Upper lobe of right lung (tissue), 1 donor: ENCODE measurements around the gene OSBPL10. TPM values are rescaled to one million over a fixed set of nuclear protein-coding genes. Genes with fewer than 3 reads are reported as not detected.
"Not testable (repeated sequence)": the region's sequence is repeated elsewhere in the genome, so short reads cannot be mapped to it uniquely, and the experiment has no call there.

Experiments used
- ATAC-seq: fragments of 200-7000 bp; cut with Tn5 transposase; one replicate; pipeline ENCODE4 v1.9.1; 2020; ENCODE audit warnings: mild to moderate bottlenecking, moderate library complexity
- DNase-seq: peaks from one replicate; pipeline ENCODE4 v3.0.0-alpha.2; 2020
- H3K27ac ChIP-seq: fragments of 200-600 bp; one replicate; pipeline ENCODE4 v1.8.0; 2022
- H3K27me3 ChIP-seq: fragments of 200-600 bp; one replicate; pipeline ENCODE4 v1.8.0; 2022; ENCODE audit warnings: mild to moderate bottlenecking
- H3K36me3 ChIP-seq: fragments of 200-600 bp; one replicate; pipeline ENCODE4 v1.8.0; 2022
- H3K4me1 ChIP-seq: fragments of 200-600 bp; one replicate; pipeline ENCODE4 v1.8.0; 2022
- H3K4me3 ChIP-seq: fragments of 200-600 bp; one replicate; pipeline ENCODE4 v1.8.0; 2022; ENCODE audit warnings: mild to moderate bottlenecking
- H3K9me3 ChIP-seq: fragments of 200-600 bp; one replicate; pipeline ENCODE4 v1.8.0; 2022
- CTCF ChIP-seq: fragments of 200-600 bp; IDR thresholded peaks from one replicate; pipeline ENCODE4 v1.8.0; 2022; ENCODE audit warnings: antibody characterized with exemption
- intact Hi-C: fragments of 100-400 bp; cut with DNase I; formaldehyde crosslinking; loops from one replicate; pipeline ENCODE4 v1.11.0; 2022
- total RNA-seq: library from RNA; stranded (reverse); fragmentation: NEBNext Ultra II Directional; extraction: Animal tissue kit (Norgen Biotek cat#: 25700); gene quantifications from one replicate; pipeline ENCODE4 v1.2.1, GENCODE V29; 2021
- donor health status: DM: no; HTN: yes; CAD: no; lungs with severe emphysema.

Gene OSBPL10
- total RNA-seq, 1 donor from 2014 or later, result 30.8 TPM

- DNase-seq, result no peak
Observed at GRCh38 chr3:32018757-32019564, 37.9 kb upstream of the OSBPL10 start.

GRCh38 chr3:32017286-32017685 is 36.2 kb upstream of the OSBPL10 start:
- TF ChIP-seq CTCF, result no peak
- intact Hi-C loops, result loop anchor here (5.0 kb wide), 1 partner anchor 130 kb away; no protein-coding TSS in a partner anchor
- peaks cover 3% of the 10 kb centered on the region for H3K4me1 ChIP-seq
- no peak overlapping the region for H3K27ac ChIP-seq
- DNase-seq, result no peak
- ATAC-seq, result no peak
- no peaks in the 10 kb centered on the region for H3K27me3 ChIP-seq
- no peaks in the 10 kb centered on the region for H3K36me3 ChIP-seq
- H3K4me3 ChIP-seq, result no peak overlapping the region
- H3K9me3 ChIP-seq, result no peaks in the 10 kb centered on the region

More at GRCh38 chr3:32018757-32019564, 37.9 kb upstream of the OSBPL10 start:
- TF ChIP-seq CTCF, result peak; percentile 82
- ATAC-seq, result peak; percentile 94
- Histone ChIP-seq H3K4me3 (no peak overlapping the region), H3K36me3 (no peaks in the 10 kb centered on the region), H3K27ac (no peak overlapping the region), H3K27me3 (no peaks in the 10 kb centered on the region), H3K4me1 (peaks cover 3% of the 10 kb centered on the region), H3K9me3 (no peaks in the 10 kb centered on the region)
- intact Hi-C loops, result loop anchor here (5.0 kb wide), 1 partner anchor 128 kb away; no protein-coding TSS in a partner anchor

- intact Hi-C loops, result loop anchor here (5.0 kb wide), 1 partner anchor 132 kb away; no protein-coding TSS in a partner anchor
- DNase-seq, ATAC-seq, H3K36me3 ChIP-seq, H3K9me3 ChIP-seq, H3K4me1 ChIP-seq, H3K27me3 ChIP-seq, H3K4me3 ChIP-seq, H3K27ac ChIP-seq: not testable (repeated sequence)
Observed at GRCh38 chr3:32015638-32016037, 34.6 kb upstream of the OSBPL10 start.

- H3K36me3 ChIP-seq, H3K9me3 ChIP-seq, intact Hi-C loops, H3K4me3 ChIP-seq, ATAC-seq, DNase-seq, H3K27ac ChIP-seq, H3K27me3 ChIP-seq, H3K4me1 ChIP-seq: not testable (repeated sequence)
Observed at GRCh38 chr3:32010699-32011098, 29.6 kb upstream of the OSBPL10 start.

GRCh38 chr3:32009957-32010356 is 28.9 kb upstream of the OSBPL10 start:
- ATAC-seq (no peak), DNase-seq (no peak)
- intact Hi-C loops, result no loop called here
- no peak overlapping the region for H3K27ac ChIP-seq
- no peaks in the 10 kb centered on the region for H3K36me3 ChIP-seq
- H3K4me1 ChIP-seq, result no peaks in the 10 kb centered on the region
- no peaks in the 10 kb centered on the region for H3K27me3 ChIP-seq
- TF ChIP-seq CTCF, result no peak
- no peak overlapping the region for H3K4me3 ChIP-seq
- H3K9me3 ChIP-seq, result no peaks in the 10 kb centered on the region

- Histone ChIP-seq H3K36me3 (no peaks in the 10 kb centered on the region), H3K4me1 (no peaks in the 10 kb centered on the region), H3K27me3 (no peaks in the 10 kb centered on the region), H3K9me3 (no peaks in the 10 kb centered on the region), H3K27ac (no peak overlapping the region), H3K4me3 (no peak overlapping the region)
- ATAC-seq (no peak), DNase-seq (no peak)
- no peak for TF ChIP-seq CTCF
- intact Hi-C loops, result no loop called here
Observed at GRCh38 chr3:32009101-32009500, 28.0 kb upstream of the OSBPL10 start.
